ENCODE results near the gene PLEKHA7. TPM values are rescaled to one million over a fixed set of nuclear protein-coding genes. Genes with fewer than 3 reads are reported as not detected.

The PLEKHA7 gene
- total RNA-seq, 1 experiment from 2014 or later, result not detected

DNA sequence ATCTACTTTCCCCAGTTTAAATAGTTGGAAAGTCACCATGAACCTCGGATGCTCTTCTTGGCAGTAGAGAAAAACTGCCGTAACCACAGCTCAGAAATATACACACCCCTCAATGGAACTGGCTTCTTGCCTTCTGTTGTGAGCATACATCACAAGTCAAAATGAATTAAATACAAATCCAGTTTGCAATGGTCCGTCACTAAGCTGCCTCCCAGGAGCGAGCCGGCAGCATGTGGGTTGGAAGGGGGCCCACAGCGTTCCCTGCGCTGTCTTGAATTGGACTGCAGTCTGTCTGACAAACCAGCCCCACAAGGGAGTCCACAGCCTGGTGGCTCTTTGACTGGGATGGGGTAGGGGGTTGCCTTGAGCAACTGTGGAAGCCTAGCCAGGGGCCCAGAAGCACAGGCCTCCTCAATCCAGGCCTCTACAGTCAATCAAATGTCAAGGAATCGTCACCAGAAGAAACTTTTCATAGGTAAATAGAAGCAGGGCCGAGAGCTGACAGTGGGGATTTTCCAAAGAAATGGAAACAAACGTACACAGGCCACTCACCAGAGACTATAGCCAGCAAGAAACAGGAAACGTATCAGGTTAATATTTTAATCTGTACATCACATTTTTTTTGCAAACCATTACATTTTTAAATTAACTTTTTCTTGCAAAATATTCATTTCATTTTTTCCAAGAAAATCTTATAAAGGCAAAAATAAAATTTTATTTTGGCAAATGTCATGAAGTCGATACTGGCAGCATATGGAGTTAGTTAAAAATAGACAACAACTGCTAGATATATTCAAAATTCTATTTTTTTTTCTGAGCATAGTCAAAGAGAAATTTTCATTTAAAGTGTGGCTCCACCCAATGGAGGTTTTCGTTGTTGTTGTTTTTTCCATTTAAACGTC lies 237.3 kb downstream of the PLEKHA7 start:
- Histone ChIP-seq H3K4me1 (no peaks in the 10 kb centered on the region), H3K27ac (no peak overlapping the region), H3K36me3 (no peaks in the 10 kb centered on the region), H3K9me3 (replicated peaks) (no peaks in the 10 kb centered on the region), H3K27me3 (peaks cover 21% of the 10 kb centered on the region), H3K4me3 (no peak overlapping the region)
- no peak for DNase-seq

DNA sequence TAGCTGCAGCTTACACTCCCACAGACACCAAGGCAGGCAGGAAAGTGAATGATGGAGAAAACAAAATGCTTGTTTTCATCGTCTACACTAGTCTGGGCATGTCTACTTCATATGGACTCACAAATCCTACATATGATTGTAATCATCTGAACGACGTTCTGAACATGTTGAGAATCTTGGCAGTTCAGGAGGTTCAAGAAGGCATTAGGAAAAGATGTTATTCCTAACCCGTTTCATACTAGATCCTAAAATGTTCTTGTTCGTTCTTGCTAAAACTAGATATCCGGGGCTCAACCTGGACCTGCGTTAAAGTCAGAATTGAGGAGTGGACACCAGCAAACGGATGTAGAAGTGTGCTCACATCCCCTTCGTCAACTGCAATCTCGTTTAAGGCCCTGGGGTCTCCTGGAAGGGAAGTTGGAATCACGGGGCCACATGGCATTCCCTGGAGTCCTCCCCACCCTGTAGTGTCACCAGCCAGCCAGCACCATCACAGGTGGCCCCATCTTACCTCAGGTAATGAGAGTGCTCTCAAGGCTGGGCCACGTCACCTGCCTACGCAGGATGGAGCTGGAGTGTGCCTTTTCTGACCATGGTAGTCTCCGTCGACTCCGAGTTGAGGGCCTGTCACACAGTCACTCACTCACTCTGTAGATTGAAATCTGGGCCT lies 238.5 kb downstream of the PLEKHA7 start:
- Histone ChIP-seq H3K9me3 (replicated peaks) (no peaks in the 10 kb centered on the region), H3K4me1 (no peaks in the 10 kb centered on the region), H3K36me3 (no peaks in the 10 kb centered on the region), H3K27ac (no peak overlapping the region), H3K27me3 (peaks cover 22% of the 10 kb centered on the region), H3K4me3 (no peak overlapping the region)
- DNase-seq, result no peak

DNA sequence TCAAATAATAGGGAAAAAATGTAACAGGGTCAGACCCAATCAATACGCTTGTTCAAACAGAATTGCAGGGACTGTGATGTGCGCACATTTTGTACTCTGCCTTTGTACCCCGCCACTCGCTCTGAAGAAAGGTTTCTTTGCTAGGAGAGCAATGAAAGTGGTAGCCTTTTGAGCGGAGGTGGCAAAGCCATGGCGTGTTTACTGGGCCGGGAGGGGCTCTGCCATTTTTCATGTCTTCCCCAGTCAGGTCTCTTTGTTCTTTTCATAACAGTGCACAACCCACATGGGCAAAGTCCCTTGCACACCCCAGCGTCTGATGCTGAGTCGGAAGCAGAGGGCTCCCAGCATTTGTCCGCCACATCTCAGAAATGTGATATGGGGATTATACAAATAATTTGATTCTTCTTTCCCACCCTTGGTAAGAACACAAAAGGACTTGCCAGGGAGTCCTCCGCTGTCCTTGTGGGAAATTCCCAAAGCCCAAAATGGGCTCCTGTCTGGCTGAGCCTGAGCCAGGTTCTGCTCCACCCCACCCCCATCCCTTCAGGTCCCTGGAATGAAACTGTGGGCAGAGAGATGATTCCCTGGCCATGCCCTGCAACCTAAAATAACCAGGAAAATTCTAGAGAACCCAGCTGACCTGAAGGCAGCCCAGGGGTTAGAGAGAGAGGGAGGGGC lies 239.1 kb downstream of the PLEKHA7 start:
- no peak overlapping the region for H3K27ac ChIP-seq
- H3K27me3 ChIP-seq, result peaks cover 26% of the 10 kb centered on the region
- no peaks in the 10 kb centered on the region for H3K9me3 ChIP-seq (replicated peaks)
- no peak overlapping the region for H3K4me3 ChIP-seq
- no peaks in the 10 kb centered on the region for H3K36me3 ChIP-seq
- no peaks in the 10 kb centered on the region for H3K4me1 ChIP-seq
- no peak for DNase-seq

- Histone ChIP-seq H3K36me3 (no peaks in the 10 kb centered on the region), H3K27ac (no peak overlapping the region), H3K27me3 (peaks cover 30% of the 10 kb centered on the region), H3K9me3 (replicated peaks) (no peaks in the 10 kb centered on the region), H3K4me1 (no peaks in the 10 kb centered on the region), H3K4me3 (no peak overlapping the region)
- no peak for DNase-seq
Observed at GRCh38 chr11:16773981-16774935, 240.0 kb downstream of the PLEKHA7 start.

GRCh38 chr11:16772141-16772512 lies 242.1 kb downstream of the PLEKHA7 start:
- no peaks in the 10 kb centered on the region for H3K9me3 ChIP-seq (replicated peaks)
- no peaks in the 10 kb centered on the region for H3K36me3 ChIP-seq
- H3K4me1 ChIP-seq, result no peaks in the 10 kb centered on the region
- no peak for DNase-seq
- H3K27me3 ChIP-seq, result peaks cover 39% of the 10 kb centered on the region
- no peak overlapping the region for H3K4me3 ChIP-seq
- H3K27ac ChIP-seq, result no peak overlapping the region

GRCh38 chr11:16771350-16772140 lies 242.7 kb downstream of the PLEKHA7 start:
- Histone ChIP-seq H3K9me3 (replicated peaks) (no peaks in the 10 kb centered on the region), H3K27me3 (peaks cover 39% of the 10 kb centered on the region)
- no peak for DNase-seq

DNA sequence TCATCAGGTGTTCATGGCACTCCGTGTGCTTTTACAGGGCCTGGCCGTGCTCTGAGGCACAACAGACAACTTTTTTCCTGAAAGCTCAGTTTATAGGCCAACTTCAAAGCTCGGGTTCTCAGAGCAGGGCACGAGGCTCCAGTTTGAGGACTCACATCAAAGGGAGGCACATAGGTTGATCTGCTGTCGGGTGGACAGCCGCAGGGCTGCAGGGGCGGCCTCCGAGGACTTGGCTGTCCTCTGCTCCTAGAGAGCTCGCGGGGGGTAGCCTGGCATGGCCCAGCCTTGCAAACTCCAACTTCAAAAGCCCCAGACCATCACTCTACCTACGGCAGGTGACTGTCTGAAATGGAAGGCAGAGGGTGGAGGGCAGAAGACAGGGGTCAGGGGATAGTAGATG lies 244.2 kb downstream of the PLEKHA7 start:
- H3K4me1 ChIP-seq, result no peaks in the 10 kb centered on the region
- H3K4me3 ChIP-seq, result no peak overlapping the region
- peaks cover 28% of the 10 kb centered on the region for H3K27me3 ChIP-seq
- H3K27ac ChIP-seq, result no peak overlapping the region
- no peaks in the 10 kb centered on the region for H3K36me3 ChIP-seq
- DNase-seq, result no peak
- H3K9me3 ChIP-seq (replicated peaks), result no peaks in the 10 kb centered on the region

More at GRCh38 chr11:16771350-16772140, 242.7 kb downstream of the PLEKHA7 start:
- Histone ChIP-seq H3K36me3 (no peaks in the 10 kb centered on the region), H3K4me3 (no peak overlapping the region), H3K4me1 (no peaks in the 10 kb centered on the region), H3K27ac (no peak overlapping the region)

GRCh38 chr11:16769386-16769785 lies 244.8 kb downstream of the PLEKHA7 start:
- H3K27ac ChIP-seq, result no peak overlapping the region
- no peaks in the 10 kb centered on the region for H3K9me3 ChIP-seq (replicated peaks)
- no peaks in the 10 kb centered on the region for H3K4me1 ChIP-seq
- no peak overlapping the region for H3K4me3 ChIP-seq
- no peak for DNase-seq
- H3K36me3 ChIP-seq, result no peaks in the 10 kb centered on the region
- H3K27me3 ChIP-seq, result peaks cover 27% of the 10 kb centered on the region

DNA sequence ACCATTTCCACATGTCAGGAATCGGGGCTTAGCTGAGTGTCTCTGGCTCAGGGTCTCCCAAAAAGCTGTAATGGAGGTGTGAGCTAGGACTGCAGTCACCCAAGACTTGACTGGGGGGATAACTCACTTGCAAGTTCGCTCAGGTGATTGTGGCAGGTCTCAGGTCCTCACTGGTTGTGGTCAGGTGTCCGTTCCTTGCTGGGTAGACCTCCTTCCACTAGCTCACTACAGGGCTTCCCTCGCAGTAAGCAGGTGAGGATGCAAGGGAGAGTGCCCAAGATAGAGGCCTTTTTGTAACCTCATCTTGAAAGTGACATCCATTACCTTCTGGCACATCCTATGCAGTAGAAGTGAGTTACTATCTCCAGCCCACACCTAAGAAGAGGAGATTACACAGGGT lies 246.3 kb downstream of the PLEKHA7 start:
- no peaks in the 10 kb centered on the region for H3K4me1 ChIP-seq
- H3K27ac ChIP-seq, result no peak overlapping the region
- peaks cover 24% of the 10 kb centered on the region for H3K27me3 ChIP-seq
- no peaks in the 10 kb centered on the region for H3K36me3 ChIP-seq
- no peaks in the 10 kb centered on the region for H3K9me3 ChIP-seq (replicated peaks)
- DNase-seq, result no peak
- no peak overlapping the region for H3K4me3 ChIP-seq

- Histone ChIP-seq H3K4me1 (no peaks in the 10 kb centered on the region), H3K27me3 (peaks cover 20% of the 10 kb centered on the region), H3K36me3 (no peaks in the 10 kb centered on the region), H3K4me3 (no peak overlapping the region), H3K9me3 (replicated peaks) (no peaks in the 10 kb centered on the region), H3K27ac (no peak overlapping the region)
- no peak for DNase-seq
Observed at GRCh38 chr11:16767137-16767536, 247.1 kb downstream of the PLEKHA7 start.

GRCh38 chr11:16764888-16765287 lies 249.3 kb downstream of the PLEKHA7 start:
- no peaks in the 10 kb centered on the region for H3K36me3 ChIP-seq
- DNase-seq, result no peak
- H3K4me3 ChIP-seq, result no peak overlapping the region
- no peaks in the 10 kb centered on the region for H3K4me1 ChIP-seq
- no peaks in the 10 kb centered on the region for H3K9me3 ChIP-seq (replicated peaks)
- H3K27ac ChIP-seq, result no peak overlapping the region
- peaks cover 12% of the 10 kb centered on the region for H3K27me3 ChIP-seq

- no peak overlapping the region for H3K4me3 ChIP-seq
- peaks cover 8% of the 10 kb centered on the region; the same call in 1 of the 2 replicates for H3K27me3 ChIP-seq
- no peak overlapping the region for H3K27ac ChIP-seq
- DNase-seq, result no peak
- H3K4me1 ChIP-seq, result no peaks in the 10 kb centered on the region
- H3K36me3 ChIP-seq, result 0 out of 2 replicates have a peak, but pooled peaks cover under 1% of the 10 kb centered on the region
- H3K9me3 ChIP-seq (replicated peaks), result no peaks in the 10 kb centered on the region
Observed at GRCh38 chr11:16763746-16764145, 250.5 kb downstream of the PLEKHA7 start.

DNA sequence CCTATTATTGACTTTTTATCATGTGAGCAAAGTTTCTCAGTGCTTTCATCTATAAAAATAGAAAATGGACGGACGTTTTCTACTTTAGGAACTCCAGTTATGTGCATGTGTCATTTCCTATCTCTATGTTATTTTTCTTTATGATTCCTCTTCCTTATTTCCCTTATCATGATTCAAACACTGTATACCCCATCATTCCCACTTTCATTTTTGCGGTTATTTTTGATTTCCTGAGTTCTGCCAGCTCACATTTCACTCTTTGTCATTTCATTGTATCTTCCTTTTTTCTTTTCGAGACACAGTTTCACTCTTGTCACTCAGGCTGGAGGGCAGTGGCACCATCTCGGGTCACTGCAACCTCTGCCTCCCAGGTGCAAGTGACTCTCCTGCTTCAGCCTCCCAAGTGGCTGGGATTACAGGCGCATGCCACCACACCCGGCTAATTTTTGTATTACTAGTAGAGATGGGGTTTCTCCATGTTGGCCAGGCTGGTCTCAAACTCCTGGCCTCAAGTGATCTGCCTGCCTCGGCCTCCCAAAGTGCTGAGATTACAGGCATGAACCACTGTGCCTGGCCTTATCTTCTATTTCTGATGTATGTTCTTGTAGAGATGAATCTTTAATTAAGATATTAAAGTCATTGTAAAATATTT lies 254.2 kb downstream of the PLEKHA7 start:
- DNase-seq, result no peak
- Histone ChIP-seq H3K27ac (no peak overlapping the region), H3K27me3 (no peaks in the 10 kb centered on the region), H3K4me1 (no peaks in the 10 kb centered on the region), H3K36me3 (peaks cover 28% of the 10 kb centered on the region), H3K9me3 (replicated peaks) (no peaks in the 10 kb centered on the region), H3K4me3 (no peak overlapping the region)

Data from SJCRH30 (cell line).